Measurements from ENCODE around the gene SSH2. TPM values are rescaled to one million over a fixed set of nuclear protein-coding genes. Genes with fewer than 3 reads are reported as not detected.

The SSH2 gene
- total RNA-seq, 1 experiment from 2014 or later, result 8.5 TPM

- Histone ChIP-seq H3K79me2 (ENCODE audit: low read length) (peaks cover 40% of the 10 kb centered on the region), H4K20me1 (ENCODE audit: low read length) (no peaks in the 10 kb centered on the region), H3K9me3 (ENCODE audit: low read length) (no peaks in the 10 kb centered on the region), H3K4me3 (ENCODE audit: low read length) (no peak overlapping the region), H3K9me2 (replicated peaks; ENCODE audit: low read length) (no peaks in the 10 kb centered on the region), H3K4me2 (ENCODE audit: low read length) (no peak overlapping the region), H3F3A (ENCODE audit: low read length, unreplicated experiment) (no peaks in the 10 kb centered on the region), H3K9ac (ENCODE audit: low read length) (no peak overlapping the region), H3K4me1 (ENCODE audit: insufficient read depth, low read length) (peaks cover 8% of the 10 kb centered on the region), H3K27me3 (ENCODE audit: low read length) (no peaks in the 10 kb centered on the region), H3K36me3 (ENCODE audit: low read depth, low read length) (no peaks in the 10 kb centered on the region), H2AFZ (ENCODE audit: low read length) (no peak overlapping the region), H3K27ac (ENCODE audit: low read length) (no peak overlapping the region)
- intact Hi-C loops (cut with micrococcal nuclease), result no loop called here
- DNase-seq (no peak), ATAC-seq (no peak)
- no TSS peak for BruUV-seq (replicated peaks)
- TF ChIP-seq CTCF (conservative IDR thresholded peaks at IDR 0.05; ENCODE audit: low read depth, low read length) (no peak), EZH2 (IDR thresholded peaks at IDR 0.05; ENCODE audit: low read length, unreplicated experiment) (no peak), EZH2phosphoT487 (IDR thresholded peaks at IDR 0.05; ENCODE audit: borderline replicate concordance, low read length) (no peak)
- ChIA-PET CTCF (no interaction called here), POLR2A (ENCODE audit: unreplicated experiment) (no interaction called here)
Measured at GRCh38 chr17:29584452-29585079, 345.5 kb downstream of the SSH2 start.

GRCh38 chr17:29583324-29584248, 346.4 kb downstream of the SSH2 start:
- POLR2A ChIA-PET (ENCODE audit: unreplicated experiment), result no interaction called here
- no peak for TF ChIP-seq EZH2phosphoT487 (IDR thresholded peaks at IDR 0.05; ENCODE audit: borderline replicate concordance, low read length)
- no peak for TF ChIP-seq EZH2 (IDR thresholded peaks at IDR 0.05; ENCODE audit: low read length, unreplicated experiment)
- TF ChIP-seq CTCF (conservative IDR thresholded peaks at IDR 0.05; ENCODE audit: low read depth, low read length), result no peak
- H3K27me3 ChIP-seq (ENCODE audit: low read length), result no peaks in the 10 kb centered on the region
- intact Hi-C loops (cut with micrococcal nuclease), result no loop called here
- no peak overlapping the region for H3K27ac ChIP-seq (ENCODE audit: low read length)
- H3F3A ChIP-seq (ENCODE audit: low read length, unreplicated experiment), result no peaks in the 10 kb centered on the region
- no peak overlapping the region for H3K9ac ChIP-seq (ENCODE audit: low read length)
- no peaks in the 10 kb centered on the region for H4K20me1 ChIP-seq (ENCODE audit: low read length)
- peaks cover 36% of the 10 kb centered on the region for H3K79me2 ChIP-seq (ENCODE audit: low read length)
- no peaks in the 10 kb centered on the region for H3K9me3 ChIP-seq (ENCODE audit: low read length)
- CTCF ChIA-PET, result interaction anchor here (0.6 kb wide), 1 partner anchor 17 kb away, joined by 3 read pairs; the partner anchor contains the start of gene ABHD15
- H2AFZ ChIP-seq (ENCODE audit: low read length), result no peak overlapping the region
- ATAC-seq, result no peak
- H3K9me2 ChIP-seq (replicated peaks; ENCODE audit: low read length), result no peaks in the 10 kb centered on the region
- H3K4me3 ChIP-seq (ENCODE audit: low read length), result no peak overlapping the region
- peaks cover 8% of the 10 kb centered on the region for H3K4me1 ChIP-seq (ENCODE audit: insufficient read depth, low read length)
- DNase-seq, result no peak
- H3K36me3 ChIP-seq (ENCODE audit: low read depth, low read length), result no peaks in the 10 kb centered on the region
- H3K4me2 ChIP-seq (ENCODE audit: low read length), result no peak overlapping the region
- BruUV-seq (replicated peaks), result no TSS peak

Measured in PC-3 (cell line).